Central memory CD8-positive, alpha-beta T cell (primary cell): Measurements from ENCODE around the gene CGB1.
"Not testable (repeated sequence)": the region's sequence is repeated elsewhere in the genome, so short reads cannot be mapped to it uniquely, and the experiment has no call there.

Source experiments
- ATAC-seq: fragments of 150-1000 bp; cut with Tn5 transposase; replicated peaks from 2 replicates; pipeline ENCODE4 v1.10.0; 2022; ENCODE audit warnings: mild to moderate bottlenecking, moderate FRiP score, moderate number of reproducible peaks; ENCODE audit not compliant: poor library complexity, severe bottlenecking; ENCODE audit errors: extremely low read depth
- DNase-seq, 2 donors: peaks; one replicate each; pipeline ENCODE4 v3.0.0; 2021; ENCODE audit warnings: low spot score in 2 of 2
- H3K27ac Mint-ChIP-seq: one replicate; pipeline ENCODE4 v1.8.0; 2022; ENCODE audit warnings: low read depth, mild to moderate bottlenecking, moderate library complexity, mixed read lengths
- H3K27me3 Mint-ChIP-seq: one replicate; pipeline ENCODE4 v1.8.0; 2022; ENCODE audit warnings: mixed read lengths
- H3K36me3 Mint-ChIP-seq: one replicate; pipeline ENCODE4 v1.8.0; 2022; ENCODE audit warnings: mild to moderate bottlenecking, moderate library complexity, mixed read lengths; ENCODE audit not compliant: insufficient read depth
- H3K4me1 Mint-ChIP-seq: one replicate; pipeline ENCODE4 v1.8.0; 2022; ENCODE audit warnings: mixed read lengths
- H3K4me3 Mint-ChIP-seq: one replicate; pipeline ENCODE4 v1.8.0; 2022; ENCODE audit warnings: mild to moderate bottlenecking, moderate library complexity, mixed read lengths
- H3K9me3 Mint-ChIP-seq: one replicate; pipeline ENCODE4 v1.8.0; 2022; ENCODE audit warnings: mixed read lengths

CGB1 gene

GRCh38 chr19:49036815-49037214 is at the start of gene CGB1:
TSS of gene CGB1 (minus strand) at chr19:49036895. CDS start at chr19:49036711, 184 bp downstream.
- ATAC-seq, H3K27ac Mint-ChIP-seq, H3K9me3 Mint-ChIP-seq, H3K27me3 Mint-ChIP-seq, H3K4me3 Mint-ChIP-seq, DNase-seq, H3K36me3 Mint-ChIP-seq, H3K4me1 Mint-ChIP-seq: not testable (repeated sequence)

- peak overlapping the region; percentile 96 for H3K27ac Mint-ChIP-seq
- no peaks in the 10 kb centered on the region for H3K27me3 Mint-ChIP-seq
- DNase-seq (no peak), ATAC-seq (no peak)
- peaks cover 41% of the 10 kb centered on the region for H3K4me1 Mint-ChIP-seq
- H3K36me3 Mint-ChIP-seq: peaks cover 44% of the 10 kb centered on the region
- no peaks in the 10 kb centered on the region for H3K9me3 Mint-ChIP-seq
- H3K4me3 Mint-ChIP-seq: peak overlapping the region; percentile 94
These were observed 49.6 kb upstream of the CGB1 start for GRCh38 chr19:49086296-49086695.

- DNase-seq (no peak), ATAC-seq (no peak)
- peaks cover 40% of the 10 kb centered on the region for H3K36me3 Mint-ChIP-seq
- H3K4me3 Mint-ChIP-seq: peak overlapping the region; percentile 94
- no peaks in the 10 kb centered on the region for H3K9me3 Mint-ChIP-seq
- no peaks in the 10 kb centered on the region for H3K27me3 Mint-ChIP-seq
- peak overlapping the region; percentile 96 for H3K27ac Mint-ChIP-seq
- H3K4me1 Mint-ChIP-seq: peaks cover 37% of the 10 kb centered on the region
These were observed 49.2 kb upstream of the CGB1 start for GRCh38 chr19:49085868-49086232.

GRCh38 chr19:49085020-49085867 is 48.5 kb upstream of the CGB1 start, which contains the start of gene SNRNP70:
TSS of gene SNRNP70 (plus strand) at chr19:49085451. CDS start at chr19:49086415, 964 bp downstream.
- Mint-ChIP-seq H3K9me3 (no peaks in the 10 kb centered on the region), H3K4me3 (peak within 1 kb of the TSS; percentile 94), H3K27ac (peak within 1 kb of the TSS; percentile 96), H3K36me3 (peaks cover 34% of the 10 kb centered on the region), H3K27me3 (no peaks in the 10 kb centered on the region), H3K4me1 (peaks cover 31% of the 10 kb centered on the region)
- ATAC-seq (peak; percentile 93), DNase-seq (peak; percentile 98 to 99)

- no peak for ATAC-seq
- no peaks in the 10 kb centered on the region for H3K27me3 Mint-ChIP-seq
- H3K27ac Mint-ChIP-seq: peak overlapping the region; percentile 96
- peaks cover 27% of the 10 kb centered on the region for H3K4me1 Mint-ChIP-seq
- no peaks in the 10 kb centered on the region for H3K9me3 Mint-ChIP-seq
- H3K4me3 Mint-ChIP-seq: peak overlapping the region; percentile 94
- DNase-seq: peak in 1 of 2 donors; percentile 24
- peaks cover 28% of the 10 kb centered on the region for H3K36me3 Mint-ChIP-seq
These were observed 47.7 kb upstream of the CGB1 start for GRCh38 chr19:49084206-49085019.

GRCh38 chr19:49081273-49081672 is 44.6 kb upstream of the CGB1 start:
- no peaks in the 10 kb centered on the region for H3K9me3 Mint-ChIP-seq
- H3K4me1 Mint-ChIP-seq: peaks cover 9% of the 10 kb centered on the region
- peaks cover 3% of the 10 kb centered on the region for H3K27me3 Mint-ChIP-seq
- no peak for DNase-seq
- no peak overlapping the region for H3K4me3 Mint-ChIP-seq
- ATAC-seq: no peak
- H3K27ac Mint-ChIP-seq: no peak overlapping the region
- peaks cover 15% of the 10 kb centered on the region for H3K36me3 Mint-ChIP-seq

GRCh38 chr19:49080392-49080791 is 43.7 kb upstream of the CGB1 start:
- DNase-seq (no peak), ATAC-seq (no peak)
- peaks cover 8% of the 10 kb centered on the region for H3K36me3 Mint-ChIP-seq
- H3K9me3 Mint-ChIP-seq: no peaks in the 10 kb centered on the region
- no peak overlapping the region for H3K4me3 Mint-ChIP-seq
- peaks cover 12% of the 10 kb centered on the region for H3K27me3 Mint-ChIP-seq
- no peak overlapping the region for H3K27ac Mint-ChIP-seq
- H3K4me1 Mint-ChIP-seq: peaks cover 7% of the 10 kb centered on the region

GRCh38 chr19:49074869-49075268 is 38.2 kb upstream of the CGB1 start:
- ATAC-seq, H3K27ac Mint-ChIP-seq, H3K4me3 Mint-ChIP-seq, H3K9me3 Mint-ChIP-seq, H3K36me3 Mint-ChIP-seq, DNase-seq: not testable (repeated sequence)
- Mint-ChIP-seq H3K4me1 (peaks cover 17% of the 10 kb centered on the region), H3K27me3 (peaks cover 56% of the 10 kb centered on the region)

GRCh38 chr19:49073514-49074378 is 37.1 kb upstream of the CGB1 start:
- H3K9me3 Mint-ChIP-seq: no peaks in the 10 kb centered on the region
- DNase-seq (no peak), ATAC-seq (no peak)
- H3K27me3 Mint-ChIP-seq: peaks cover 67% of the 10 kb centered on the region
- H3K4me1 Mint-ChIP-seq: peaks cover 17% of the 10 kb centered on the region
- H3K4me3 Mint-ChIP-seq: peak overlapping the region; percentile 51
- no peak overlapping the region for H3K27ac Mint-ChIP-seq
- H3K36me3 Mint-ChIP-seq: peaks cover 4% of the 10 kb centered on the region

GRCh38 chr19:49071860-49072547 is 35.3 kb upstream of the CGB1 start:
- H3K4me1 Mint-ChIP-seq: peaks cover 17% of the 10 kb centered on the region

GRCh38 chr19:49070416-49070815 is 33.7 kb upstream of the CGB1 start:
- Mint-ChIP-seq H3K27ac (no peak overlapping the region), H3K36me3 (peaks cover 2% of the 10 kb centered on the region), H3K4me3 (no peak overlapping the region), H3K27me3 (peaks cover 83% of the 10 kb centered on the region), H3K4me1 (peaks cover 16% of the 10 kb centered on the region), H3K9me3 (no peaks in the 10 kb centered on the region)
- DNase-seq (no peak), ATAC-seq (no peak)

More at GRCh38 chr19:49071860-49072547, 35.3 kb upstream of the CGB1 start:
- H3K4me3 Mint-ChIP-seq: no peak overlapping the region
- H3K36me3 Mint-ChIP-seq: peaks cover 4% of the 10 kb centered on the region
- H3K9me3 Mint-ChIP-seq: no peaks in the 10 kb centered on the region
- peaks cover 79% of the 10 kb centered on the region for H3K27me3 Mint-ChIP-seq
- ATAC-seq (no peak), DNase-seq (no peak)
- H3K27ac Mint-ChIP-seq: no peak overlapping the region
